HG03175 (cell line): ENCODE data around the gene NLGN1.

Experiments
- ATAC-seq: cut with Tn5 transposase; IDR thresholded peaks from one replicate; pipeline ENCODE4 v1.9.1; 2021; ENCODE audit warnings: mild to moderate bottlenecking, moderate library complexity; ENCODE audit not compliant: unreplicated experiment

The NLGN1 gene

DNA sequence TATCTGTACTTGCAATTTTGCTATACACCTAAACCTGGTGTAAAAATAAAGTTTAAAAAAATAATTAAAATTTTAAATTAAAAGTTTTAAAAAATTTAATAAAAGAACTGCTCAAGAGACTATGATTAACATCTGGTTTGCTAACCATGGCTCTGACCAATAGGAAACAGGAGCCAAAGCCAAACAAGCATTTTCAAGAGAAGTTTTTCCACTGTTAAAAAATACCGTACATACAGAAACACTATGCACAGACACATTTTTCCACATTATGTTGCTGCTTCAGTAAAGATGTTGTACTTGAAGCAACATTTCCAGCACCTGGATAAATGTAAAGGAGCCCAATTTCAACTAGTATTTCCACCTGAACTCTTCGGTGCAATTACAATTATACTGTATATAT, 917.7 kb downstream of the NLGN1 start:
- no peak for ATAC-seq

DNA sequence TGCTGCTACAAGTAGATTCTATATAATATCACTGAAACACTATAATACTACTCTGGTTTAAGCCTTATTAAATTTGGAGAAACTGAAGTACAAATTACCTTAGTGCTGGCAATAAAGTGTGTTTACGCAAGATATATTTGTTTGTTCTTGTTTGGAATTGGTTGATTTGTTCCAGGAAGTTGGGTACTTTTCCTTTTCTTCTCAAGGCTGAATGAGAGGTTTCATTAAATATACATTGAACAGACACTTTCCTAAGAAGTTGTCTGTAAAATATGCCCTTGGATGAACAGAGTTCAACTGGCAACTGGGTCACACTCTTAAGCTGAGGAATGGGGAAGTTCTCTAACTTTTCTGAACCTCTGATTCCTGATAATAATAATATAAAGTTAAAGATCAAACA, 919.5 kb downstream of the NLGN1 start:
- ATAC-seq, result no peak

DNA sequence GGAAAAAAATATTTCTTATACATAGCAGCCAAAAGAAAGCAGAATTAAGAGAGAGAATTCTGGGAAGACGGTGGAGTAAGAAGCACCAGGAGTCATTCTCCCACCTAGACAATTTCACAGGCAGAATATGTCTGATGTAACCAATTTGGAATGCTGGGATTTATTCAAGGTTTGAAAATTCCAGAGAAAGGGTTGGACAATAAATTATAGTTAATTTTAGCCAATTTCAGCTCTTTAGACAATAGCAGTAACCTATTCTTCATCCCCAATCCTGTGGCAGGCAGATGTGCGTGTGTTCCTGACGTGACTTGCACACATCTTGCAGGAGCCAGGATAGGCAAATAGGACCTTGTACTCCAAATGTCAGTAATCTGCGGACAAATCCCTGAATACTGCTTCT, 920.6 kb downstream of the NLGN1 start:
- ATAC-seq, result no peak

DNA sequence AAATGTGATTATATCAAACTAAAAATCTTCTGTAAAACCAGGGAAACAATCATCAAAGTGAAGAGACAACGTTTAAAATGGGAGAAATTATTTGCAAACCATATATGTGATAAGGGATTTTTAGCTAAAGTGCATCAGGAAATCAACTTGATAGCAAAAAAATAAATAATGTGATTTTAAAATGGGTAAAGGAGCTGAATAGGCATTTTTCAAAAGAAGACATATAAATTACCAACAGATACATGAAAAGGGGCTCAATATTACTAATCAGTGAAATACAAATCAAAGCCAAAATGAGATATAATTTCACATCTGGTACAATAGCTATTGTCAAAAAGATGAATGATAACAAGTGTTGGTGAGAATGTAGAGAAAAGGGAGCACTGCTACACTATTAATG, 924.0 kb downstream of the NLGN1 start:
- no peak for ATAC-seq

DNA sequence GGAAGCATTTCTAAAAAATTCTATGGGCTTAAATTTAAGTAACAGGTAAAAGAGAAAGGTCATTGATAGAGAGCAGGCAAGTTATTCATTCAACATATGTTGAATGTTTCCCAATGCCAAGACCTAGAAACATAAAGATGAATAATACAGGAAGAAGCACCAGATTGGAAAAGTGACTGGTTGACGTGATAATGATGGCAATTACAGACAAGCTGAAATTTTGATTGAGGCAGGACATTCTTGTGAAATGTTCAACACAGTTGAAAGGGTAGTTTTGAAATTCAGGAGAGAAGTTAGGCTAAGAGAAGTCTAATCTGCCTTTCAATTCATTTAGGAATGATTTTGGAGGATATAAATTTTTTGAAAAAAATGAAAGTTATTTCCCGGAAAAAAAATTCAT, 925.2 kb downstream of the NLGN1 start:
- ATAC-seq, result no peak

DNA sequence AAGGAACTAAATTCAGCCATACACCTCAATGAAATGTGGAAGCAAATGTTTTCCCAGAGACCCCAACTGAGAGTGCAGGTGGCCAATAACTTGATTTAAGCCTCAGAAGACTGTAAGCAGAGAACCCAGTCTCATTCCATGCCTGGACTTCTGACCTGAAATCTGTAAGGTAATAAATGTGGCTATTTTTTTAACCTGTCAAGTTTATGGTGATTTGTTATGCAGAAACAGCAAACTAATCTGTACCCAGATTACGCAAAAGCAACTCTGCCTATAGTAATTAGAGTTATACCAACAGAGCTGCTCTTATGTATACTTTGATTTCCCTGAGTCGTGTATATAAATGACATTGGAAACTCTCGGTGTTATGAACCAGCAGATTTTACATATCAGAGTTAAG, 927.6 kb downstream of the NLGN1 start:
- no peak for ATAC-seq

DNA sequence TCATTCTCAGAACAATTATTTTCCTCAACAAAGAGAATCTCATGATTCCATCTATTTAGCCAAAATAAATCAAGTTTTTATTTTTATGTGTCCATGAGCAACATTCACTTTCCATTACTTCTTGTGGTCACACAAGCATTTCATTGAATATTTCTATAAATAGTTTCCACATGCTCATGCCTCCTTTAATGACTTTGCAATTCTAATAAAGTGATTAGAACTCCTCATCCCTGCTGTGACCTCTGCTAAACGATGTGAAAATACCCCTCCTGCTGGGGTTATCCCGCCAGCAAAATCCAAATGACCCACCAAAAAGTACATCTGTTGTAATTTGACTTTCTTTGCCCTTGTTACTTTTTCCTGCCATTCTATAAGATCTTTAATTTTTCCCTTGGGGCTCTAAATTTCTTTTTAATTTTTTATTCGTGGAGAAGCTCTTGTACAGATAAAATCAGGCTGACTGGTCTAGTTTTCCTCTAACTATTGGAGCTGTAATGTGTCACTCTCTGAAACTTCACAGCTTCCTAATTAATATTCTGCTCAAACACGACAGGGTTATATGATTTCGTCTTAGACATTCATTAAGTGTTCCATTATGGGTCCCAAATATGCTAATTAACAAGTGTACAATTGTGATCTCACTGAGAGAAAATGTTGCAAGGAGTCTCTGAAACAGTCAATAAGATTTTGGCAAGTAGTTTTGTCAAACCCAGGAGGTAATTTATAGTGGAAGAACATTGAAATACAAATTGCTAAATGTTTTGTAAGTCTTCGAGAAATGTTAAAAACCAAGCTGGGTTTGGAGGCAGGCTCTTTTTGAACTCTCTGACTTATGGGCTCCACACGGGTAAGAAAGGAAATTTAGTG, 928.5 kb downstream of the NLGN1 start:
- no peak for ATAC-seq

DNA sequence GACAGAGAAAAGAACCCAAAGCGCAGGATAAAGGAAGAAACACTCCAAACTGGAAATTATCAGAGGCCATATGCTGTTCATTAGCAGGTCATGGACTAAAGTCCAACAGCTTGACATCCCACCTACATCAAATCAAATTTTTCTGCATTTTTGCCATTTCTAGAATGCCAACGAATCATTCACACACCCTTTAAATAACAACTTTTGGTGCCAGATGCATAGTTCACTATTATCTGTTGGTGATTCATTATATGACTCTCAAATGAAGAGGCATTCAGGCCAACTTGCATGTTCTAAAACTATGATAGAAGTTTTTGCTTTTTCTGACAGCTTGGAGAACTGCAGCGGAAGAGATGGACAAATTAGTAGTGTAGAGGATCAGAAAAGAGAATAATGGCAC, 931.8 kb downstream of the NLGN1 start:
- ATAC-seq, result no peak

DNA sequence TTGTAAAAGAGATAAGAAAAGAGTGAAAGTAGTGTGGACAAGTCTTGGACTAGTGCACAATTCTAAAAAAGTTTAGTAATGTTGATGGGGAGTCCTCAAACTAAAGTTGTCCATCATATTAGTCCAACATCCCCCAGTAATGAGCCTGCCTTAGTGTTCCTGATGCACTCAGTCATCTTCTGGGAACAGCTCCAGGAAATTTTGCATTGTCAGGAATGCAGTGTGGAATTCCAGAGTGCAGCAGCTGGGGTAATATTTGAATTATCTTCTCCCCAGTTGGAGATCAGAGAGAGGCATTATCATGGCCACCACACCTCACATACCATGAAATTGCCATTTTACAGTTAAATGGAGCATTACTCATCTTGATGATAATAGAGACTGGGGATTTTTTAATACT, 932.8 kb downstream of the NLGN1 start:
- ATAC-seq, result no peak

DNA sequence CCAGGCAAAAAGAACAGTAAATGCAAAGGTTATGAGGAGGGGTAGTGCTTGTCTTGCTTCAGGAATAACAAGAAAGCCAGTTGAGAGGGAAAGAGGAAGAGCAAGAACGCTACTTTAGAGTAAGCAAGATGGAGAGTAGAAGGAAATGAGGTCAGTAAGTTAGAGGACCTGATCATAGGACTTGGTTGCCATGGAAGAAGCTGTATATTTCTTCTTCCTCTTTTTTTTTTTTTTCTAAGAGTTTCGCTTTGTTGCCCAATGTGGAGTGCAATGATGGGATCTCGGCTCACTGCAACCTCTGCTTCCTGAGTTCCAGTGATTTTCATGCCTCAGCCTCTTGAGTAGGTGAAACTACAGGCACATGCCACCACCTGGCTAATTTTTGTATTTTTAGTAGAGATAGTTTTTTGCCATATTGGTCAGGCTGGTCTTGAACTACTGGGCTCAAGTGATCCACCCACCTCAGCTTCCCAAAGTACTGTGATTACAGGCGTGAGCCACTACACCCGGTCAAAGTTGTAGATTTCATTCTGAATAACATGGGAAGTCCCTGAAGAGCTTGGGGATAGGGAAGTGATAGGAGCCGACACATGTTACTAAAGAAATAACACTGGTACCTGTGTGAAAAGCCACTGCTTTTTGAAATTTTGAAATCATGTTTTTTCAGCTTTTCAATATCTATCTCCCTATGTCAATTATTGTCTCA, 933.7 kb downstream of the NLGN1 start:
- ATAC-seq, result no peak

DNA sequence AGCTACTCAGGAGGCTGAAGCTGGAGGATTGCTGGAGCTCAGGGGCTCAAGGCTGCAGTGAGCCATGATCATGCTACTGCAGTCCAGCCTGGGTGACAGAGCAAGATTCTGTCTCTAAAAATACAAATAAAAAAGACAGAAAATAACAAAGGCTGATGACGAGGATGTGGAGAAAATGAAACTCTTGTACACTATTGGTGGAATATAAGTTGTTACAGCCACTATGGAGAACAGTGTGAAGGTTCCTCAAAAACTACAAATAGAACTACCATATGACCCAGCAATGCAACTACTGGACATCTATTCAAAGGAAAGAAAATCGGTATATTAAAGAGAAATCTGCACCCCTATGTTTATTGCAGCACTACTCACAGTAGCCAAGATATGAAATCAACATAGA, 934.8 kb downstream of the NLGN1 start:
- ATAC-seq, result no peak

DNA sequence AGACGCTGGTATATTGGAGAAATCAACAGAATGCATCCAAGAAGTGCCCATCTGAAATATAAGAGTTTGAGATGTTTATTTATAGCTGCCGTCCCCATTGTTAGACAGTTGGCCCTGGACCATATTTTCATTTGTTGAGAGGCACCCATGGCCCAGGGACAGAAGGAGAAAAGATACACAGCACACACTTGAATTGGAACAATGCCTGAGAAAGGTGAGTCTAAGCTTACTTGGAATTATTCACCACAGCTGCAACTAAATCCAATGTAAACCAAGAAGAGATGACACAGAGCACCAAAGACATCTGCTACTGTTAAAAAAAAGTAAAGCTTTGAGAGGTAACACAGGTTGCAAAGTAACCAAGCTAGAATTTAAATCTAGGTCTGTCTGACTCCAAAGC, 936.1 kb downstream of the NLGN1 start:
- no peak for ATAC-seq

DNA sequence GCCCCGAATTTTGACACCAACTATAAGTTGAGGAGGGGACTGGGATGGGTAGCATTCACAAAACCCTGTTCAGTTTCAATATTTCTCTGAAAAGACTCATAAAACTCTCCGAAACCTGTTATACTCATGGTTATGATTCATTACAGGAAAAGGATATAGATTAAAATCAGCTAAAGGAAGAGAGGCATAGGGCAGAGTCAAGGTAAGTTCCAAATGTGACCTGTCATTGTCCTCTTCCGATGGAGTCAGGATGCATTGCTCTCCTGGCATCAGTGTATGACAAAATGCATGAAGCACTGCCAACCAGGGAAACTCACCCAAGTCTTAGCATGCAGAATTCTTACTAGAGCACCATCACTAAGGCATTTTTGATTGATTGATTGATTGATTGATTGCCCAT, 936.6 kb downstream of the NLGN1 start:
- ATAC-seq, result no peak

DNA sequence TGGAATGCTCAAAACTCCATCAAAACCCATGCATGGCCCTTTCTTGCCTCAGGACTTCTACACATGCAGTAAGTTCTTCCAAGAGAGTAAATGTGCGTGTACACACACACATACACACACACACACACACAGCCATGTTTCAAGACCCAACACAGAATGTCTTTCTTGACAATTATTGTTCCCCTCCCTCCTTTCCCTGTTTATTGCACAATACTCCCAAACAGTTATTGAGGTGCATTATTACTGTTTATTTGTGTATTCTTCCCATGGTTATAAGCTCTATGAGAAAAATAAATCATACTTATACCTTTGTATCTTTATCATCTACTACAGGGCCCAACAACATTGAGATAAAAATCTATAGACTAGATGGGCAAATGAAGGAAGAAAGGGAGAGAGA, 937.8 kb downstream of the NLGN1 start:
- no peak for ATAC-seq

DNA sequence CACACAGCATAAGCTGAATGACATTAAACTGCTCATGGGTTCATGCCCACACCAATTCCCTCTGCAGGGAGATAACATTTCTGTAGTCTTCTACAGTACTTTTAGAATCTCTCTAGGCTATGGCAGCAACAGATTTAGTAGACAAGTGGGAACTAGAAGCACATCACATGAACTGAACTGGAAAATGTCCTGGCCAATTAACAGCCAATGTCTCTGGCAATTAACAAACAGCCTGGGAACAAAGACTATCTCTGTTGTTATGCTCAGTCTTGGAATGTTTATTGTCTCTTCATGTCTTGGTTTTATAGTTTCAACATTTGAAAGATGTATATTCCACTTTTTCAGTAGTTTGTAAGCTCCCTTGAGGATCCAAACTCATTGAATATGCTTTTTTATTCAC, 938.4 kb downstream of the NLGN1 start:
- no peak for ATAC-seq
